H1 (cell line): ENCODE data around the gene MEF2C. TPM values are rescaled to one million over a fixed set of nuclear protein-coding genes. Genes with fewer than 3 reads are reported as not detected.
"Not testable (repeated sequence)": the region's sequence is repeated elsewhere in the genome, so short reads cannot be mapped to it uniquely, and the experiment has no call there.

ENCODE experiments used
- CTCF ChIA-PET: fragments of 300-600 bp; sonication (Branson Sonifier 250); formaldehyde crosslinking; loops from one replicate; lab custom pipeline; 2021; ENCODE audit not compliant: partially characterized antibody; lab: Charles Lee
- POLR2A ChIA-PET: fragments of 300-600 bp; sonication (Branson Sonifier 250); formaldehyde crosslinking; loops from one replicate; lab custom pipeline; 2021; ENCODE audit warnings: inconsistent platforms; ENCODE audit not compliant: partially characterized antibody; lab: Charles Lee
- DNase-seq, 2 experiments: peaks; one replicate each; pipeline versions ENCODE4 v3.0.0 to v3.0.0-alpha.2; 2010 to 2022; ENCODE audit warnings: low spot score in 2 of 2, low read depth in 1 of 2, mixed read lengths in 1 of 2
- FAIRE-seq: peaks from 2 replicates; lab custom pipeline; 2011; peaks lifted over from hg19 to GRCh38; lab: Jason Lieb, UNC
- H2AFZ ChIP-seq: 2 replicates; pipeline ENCODE4 v1.8.1; 2012; ENCODE audit warnings: low read length, inconsistent platforms
- H2AK5ac ChIP-seq: 2 replicates; pipeline ENCODE4 v1.6.1; 2013; ENCODE audit warnings: low read depth, low read length
- H2BK120ac ChIP-seq: replicated peaks from 2 replicates; pipeline ENCODE3; 2013; ENCODE audit warnings: low read depth, low read length, inconsistent platforms
- H2BK12ac ChIP-seq: 2 replicates; pipeline ENCODE4 v1.6.1; 2013; ENCODE audit warnings: low read depth, low read length
- H2BK15ac ChIP-seq: 2 replicates; pipeline ENCODE4 v1.6.1; 2013; ENCODE audit warnings: low read length
- H2BK20ac ChIP-seq: 2 replicates; pipeline ENCODE4 v1.6.1; 2013; ENCODE audit warnings: low read length
- H2BK5ac ChIP-seq: 2 replicates; pipeline ENCODE4 v1.6.1; 2013; ENCODE audit warnings: low read depth, low read length
- H3K14ac ChIP-seq: 2 replicates; pipeline ENCODE4 v1.6.1; 2013; ENCODE audit warnings: inconsistent platforms; ENCODE audit not compliant: insufficient read length
- H3K18ac ChIP-seq: 2 replicates; pipeline ENCODE4 v1.6.1; 2013; ENCODE audit warnings: low read length; ENCODE audit errors: extremely low read depth
- H3K23ac ChIP-seq: 2 replicates; pipeline ENCODE4 v1.6.1; 2013; ENCODE audit warnings: inconsistent platforms; ENCODE audit not compliant: insufficient read length
- H3K23me2 ChIP-seq: 2 replicates; pipeline ENCODE4 v1.6.1; 2013; ENCODE audit warnings: low read depth, low read length
- H3K27ac ChIP-seq: 2 replicates; pipeline ENCODE4 v1.6.1; 2011; ENCODE audit warnings: low read depth, low read length, inconsistent platforms
- H3K27me3 ChIP-seq, 4 experiments: replicated peaks in 1 of 4; 1 replicate in 1 of 4; 2 replicates in 3 of 4; pipeline versions ENCODE4 v1.6.1 to v1.8.1; 2011 to 2013; ENCODE audit warnings: low read length in 3 of 4, mild to moderate bottlenecking in 3 of 4, inconsistent platforms in 2 of 4, mixed read lengths in 2 of 4, moderate library complexity in 1 of 4; ENCODE audit not compliant: control insufficient read depth in 3 of 4, insufficient read depth in 3 of 4; ENCODE audit errors: extremely low read depth in 1 of 4
- H3K36me3 ChIP-seq, 4 experiments: 2 replicates each; pipeline versions ENCODE4 v1.6.1 to v1.8.1; 2011 to 2013; ENCODE audit warnings: mild to moderate bottlenecking in 4 of 4, low read length in 3 of 4, moderate library complexity in 2 of 4, control low read depth in 1 of 4, inconsistent platforms in 1 of 4; ENCODE audit not compliant: insufficient read depth in 4 of 4, control insufficient read depth in 2 of 4
- H3K4ac ChIP-seq: replicated peaks from 2 replicates; pipeline ENCODE3; 2013; ENCODE audit warnings: low read length, low read depth, mixed read lengths, inconsistent platforms; ENCODE audit not compliant: insufficient read length
- H3K4me1 ChIP-seq, 4 experiments: replicated peaks in 1 of 4; 1 replicate in 1 of 4; 2 replicates in 3 of 4; pipeline versions ENCODE4 v1.6.1 to v1.8.1; 2011 to 2013; ENCODE audit warnings: low read length in 3 of 4, inconsistent platforms in 2 of 4, mixed read lengths in 1 of 4; ENCODE audit not compliant: insufficient read depth in 4 of 4, control insufficient read depth in 3 of 4
- H3K4me2 ChIP-seq, 2 experiments: 2 replicates each; pipeline versions ENCODE4 v1.6.1 to v1.8.1; 2011 to 2013; ENCODE audit warnings: low read depth in 2 of 2, low read length in 2 of 2, control low read depth in 1 of 2, inconsistent platforms in 1 of 2, mild to moderate bottlenecking in 1 of 2; ENCODE audit not compliant: insufficient read depth in 1 of 2
- H3K4me3 ChIP-seq, 4 experiments: fragments of 200-600, 300-600 bp in 1 of 4; sonication (generic), shearing (Covaris generic), sonication (Bioruptor Twin) in 1 of 4; 2 replicates each; pipeline versions ENCODE4 v1.5.1 to v1.8.1; 2011 to 2016; ENCODE audit warnings: low read length in 4 of 4, low read depth in 3 of 4, control low read depth in 2 of 4, inconsistent platforms in 2 of 4, mild to moderate bottlenecking in 2 of 4, mixed read lengths in 1 of 4, moderate library complexity in 1 of 4; ENCODE audit not compliant: insufficient read depth in 2 of 4; ENCODE audit errors: extremely low read depth in 1 of 4
- H3K56ac ChIP-seq: replicated peaks from 2 replicates; pipeline ENCODE3; 2013; ENCODE audit warnings: low read depth, mild to moderate bottlenecking, mixed read lengths, low read length, inconsistent platforms; ENCODE audit not compliant: insufficient read length
- H3K79me1 ChIP-seq: 2 replicates; pipeline ENCODE4 v1.6.1; 2013; ENCODE audit warnings: low read depth, low read length, control low read depth
- H3K79me2 ChIP-seq, 2 experiments: 2 replicates each; pipeline versions ENCODE4 v1.6.1 to v1.8.1; 2012 to 2013; ENCODE audit warnings: low read length in 2 of 2, mild to moderate bottlenecking in 2 of 2, inconsistent platforms in 1 of 2; ENCODE audit not compliant: insufficient read depth in 2 of 2, control insufficient read depth in 1 of 2
- H3K9ac ChIP-seq, 4 experiments: replicated peaks in 1 of 4; 1 replicate in 1 of 4; 2 replicates in 3 of 4; pipeline versions ENCODE4 v1.6.1 to v1.8.1; 2011 to 2013; ENCODE audit warnings: low read depth in 3 of 4, low read length in 3 of 4, control low read depth in 2 of 4, mild to moderate bottlenecking in 2 of 4, moderate library complexity in 2 of 4, inconsistent platforms in 1 of 4; ENCODE audit errors: extremely low read depth in 1 of 4
- H3K9me3 ChIP-seq, 2 experiments: 2 replicates each; pipeline versions ENCODE4 v1.6.1 to v1.8.1; 2012 to 2013; ENCODE audit warnings: mild to moderate bottlenecking in 2 of 2, moderate library complexity in 2 of 2, control low read depth in 1 of 2, inconsistent platforms in 1 of 2, low read depth in 1 of 2, low read length in 1 of 2, mixed read lengths in 1 of 2; ENCODE audit not compliant: insufficient read depth in 2 of 2
- H4K20me1 ChIP-seq, 2 experiments: replicated peaks in 1 of 2; 2 replicates each; pipeline versions ENCODE3 to v1.8.1; 2011 to 2013; ENCODE audit warnings: inconsistent platforms in 2 of 2, low read length in 2 of 2, mild to moderate bottlenecking in 1 of 2; ENCODE audit not compliant: insufficient read depth in 2 of 2, control insufficient read depth in 1 of 2
- H4K5ac ChIP-seq: 2 replicates; pipeline ENCODE4 v1.6.1; 2013; ENCODE audit warnings: low read length, low read depth, mixed read lengths, inconsistent platforms; ENCODE audit not compliant: insufficient read length
- H4K8ac ChIP-seq: 2 replicates; pipeline ENCODE4 v1.8.0; 2013; ENCODE audit warnings: mild to moderate bottlenecking, moderate library complexity, low read length, inconsistent platforms; ENCODE audit not compliant: insufficient read depth; ENCODE audit errors: extremely low read depth
- H4K91ac ChIP-seq: replicated peaks from 2 replicates; pipeline ENCODE3; 2013; ENCODE audit warnings: low read length, mixed read lengths, inconsistent platforms; ENCODE audit not compliant: insufficient read length
- WGBS, 2 experiments: shearing (Covaris generic) in 1 of 2; methylation state at CpG; one replicate each; pipeline versions ENCODE4 v1.1.6 to v1.1.7; 2013 to 2015; ENCODE audit warnings: low lambda C conversion rate in 2 of 2, mixed read lengths in 2 of 2, inconsistent platforms in 1 of 2, low coverage in 1 of 2, missing lambda C conversion rate in 1 of 2; ENCODE audit not compliant: insufficient replicate concordance in 2 of 2, insufficient coverage in 1 of 2, insufficient read length in 1 of 2; ENCODE audit errors: extremely low coverage in 1 of 2, missing lambda C conversion rate in 1 of 2; 5-methylcytosine and 5-hydroxymethylcytosine counted together
- polyA plus RNA-seq, 7 experiments: library from polyadenylated mRNA; depleted of rRNA in 3 of 7; stranded (reverse) in 5 of 7; unstranded in 2 of 7; fragments of >200 nt in 5 of 7; fragments of 200-250 nt in 2 of 7; gene quantifications; 1 replicate in 5 of 7; 2 replicates in 1 of 7; 4 replicates in 1 of 7; pipeline versions ENCODE4 v1.2.1 to v1.2.3, GENCODE V29; 2011 to 2013; ENCODE audit warnings: missing spikeins in 2 of 7, mixed read lengths in 2 of 7
- total RNA-seq: library from RNA; stranded (reverse); fragmentation: NEBNext Ultra II Directional; extraction: Animal tissue kit (Norgen Biotek cat#: 25700); gene quantifications from 2 replicates; pipeline ENCODE4 v1.2.1, GENCODE V29; 2021

Gene MEF2C
- total and polyA plus RNA-seq, 2 of the 8 experiments (the other 6 are each of a cell fraction or from before 2014, with no cell fraction given): 0.59 to 0.99 TPM

- H3K79me2 ChIP-seq, H3K9ac ChIP-seq, H3K4me3 ChIP-seq, H3K79me1 ChIP-seq, H3K23ac ChIP-seq, H3K4me2 ChIP-seq, H3K18ac ChIP-seq, H4K5ac ChIP-seq, H3K27ac ChIP-seq, H4K20me1 ChIP-seq, H3K23me2 ChIP-seq, H2BK15ac ChIP-seq, H3K27me3 ChIP-seq, H2BK20ac ChIP-seq, CTCF ChIA-PET, H3K4ac ChIP-seq, H2BK5ac ChIP-seq, FAIRE-seq, H3K4me1 ChIP-seq, H3K36me3 ChIP-seq, H2AK5ac ChIP-seq, H2BK120ac ChIP-seq, H2BK12ac ChIP-seq, H4K8ac ChIP-seq, DNase-seq, H4K91ac ChIP-seq, H2AFZ ChIP-seq, H3K14ac ChIP-seq, H3K56ac ChIP-seq, POLR2A ChIA-PET: not testable (repeated sequence)
- WGBS, 2 experiments: 80% methylated on average over 3 of the region's 3 CpGs; no CpG with 5 or more reads in 1 of the 2 experiments
- peaks cover 8 to 18% of the 10 kb centered on the region in 2 experiments for H3K9me3 ChIP-seq
These were observed 26.6 kb downstream of the MEF2C start for GRCh38 chr5:88856381-88856780.
